ENCODE measurements around the gene PCGF3.
"Not testable (repeated sequence)": the region's sequence is repeated elsewhere in the genome, so short reads cannot be mapped to it uniquely, and the experiment has no call there.

The PCGF3 gene

DNA sequence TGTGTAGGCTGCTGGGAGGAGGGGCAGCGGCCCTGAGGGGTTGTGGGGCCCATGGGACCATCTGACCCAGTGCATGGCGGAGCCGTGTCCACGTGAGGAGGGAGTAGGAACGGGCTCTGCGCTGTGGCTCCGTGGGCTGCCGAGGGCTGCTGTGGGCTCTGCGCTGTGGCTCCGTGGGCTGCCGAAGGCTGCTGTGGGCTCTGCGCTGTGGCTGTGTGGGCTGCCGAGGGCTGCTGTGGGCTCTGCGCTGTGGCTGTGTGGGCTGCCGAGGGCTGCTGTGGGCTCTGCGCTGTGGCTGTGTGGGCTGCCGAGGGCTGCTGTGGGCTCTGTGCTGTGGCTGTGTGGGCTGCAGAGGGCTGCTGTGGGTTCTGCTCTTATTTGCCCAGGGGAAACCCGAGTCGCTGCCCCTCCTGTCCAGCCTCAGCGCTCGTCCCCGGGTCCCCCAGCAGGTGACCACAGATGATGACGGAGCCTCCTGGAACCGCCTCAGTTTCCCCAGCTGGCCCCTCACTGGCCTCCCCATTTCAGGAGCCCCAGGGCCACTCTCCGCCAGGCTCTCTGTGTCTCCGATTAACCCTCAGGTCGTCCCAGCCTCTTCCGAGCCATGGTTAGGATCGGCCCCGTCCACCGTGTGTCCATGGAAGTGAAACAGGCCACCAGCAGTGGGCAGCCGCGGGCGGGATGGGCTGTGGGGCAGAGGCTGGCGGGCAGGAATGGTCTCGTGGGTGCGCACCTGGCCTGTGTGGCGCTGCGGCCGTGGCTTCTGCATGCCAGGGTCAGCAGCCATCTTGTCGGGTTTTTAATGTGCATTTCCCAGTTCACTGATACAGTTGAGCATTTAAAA is 20.0 kb downstream of the PCGF3 start:
- no peak for DNase-seq (ENCODE audit: low read depth)

DNA sequence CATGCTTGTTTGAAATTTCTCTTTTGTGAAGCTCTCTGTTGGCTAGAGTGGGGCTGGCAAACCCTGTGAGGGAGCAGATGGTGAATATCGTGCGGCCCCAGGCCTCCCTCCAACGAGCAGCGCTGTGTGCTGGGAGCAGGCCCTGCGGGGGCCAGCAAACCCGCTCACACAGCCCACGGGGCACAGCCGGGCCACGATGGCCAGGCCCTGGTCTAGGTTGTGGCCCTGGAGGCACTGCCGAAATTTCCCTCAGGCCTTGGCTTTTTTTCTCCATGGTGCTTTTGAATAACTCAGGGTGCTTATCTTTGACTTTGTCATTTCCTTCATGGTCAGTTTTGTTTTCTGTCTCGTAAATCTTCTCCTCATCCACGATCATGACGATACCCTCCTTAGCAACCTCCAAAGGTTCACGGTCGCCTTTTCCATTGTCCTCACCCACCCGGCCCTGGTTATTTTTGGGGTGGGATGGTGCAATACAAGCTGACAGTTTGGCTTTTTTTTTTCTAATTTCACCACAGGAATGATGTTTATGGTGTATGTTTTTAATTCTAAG is 20.7 kb downstream of the PCGF3 start:
- no peak for DNase-seq (ENCODE audit: low read depth)

DNA sequence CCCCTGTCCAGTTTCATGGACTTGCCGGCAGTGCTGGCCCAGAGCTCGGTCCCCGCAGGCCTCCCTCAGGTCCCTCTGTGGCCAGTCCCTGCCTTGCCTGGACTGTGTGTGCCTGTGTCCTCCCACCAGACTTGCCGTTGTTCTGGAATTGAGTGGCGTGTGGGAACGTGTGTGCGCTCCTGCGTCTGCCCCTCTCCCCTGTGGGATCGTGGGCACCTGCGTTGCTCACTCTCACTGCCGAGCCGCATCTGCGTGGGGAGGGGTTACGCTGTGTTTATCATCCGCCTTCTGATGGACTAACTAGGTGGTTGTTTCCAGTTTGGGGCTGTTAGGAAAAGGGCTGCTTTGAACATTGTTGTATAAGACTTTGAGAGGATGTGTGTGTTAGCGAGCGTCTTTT is 21.2 kb downstream of the PCGF3 start:
- DNase-seq (ENCODE audit: low read depth): no peak

- DNase-seq (ENCODE audit: low read depth): no peak
Observed at GRCh38 chr4:727576-727975, 21.9 kb downstream of the PCGF3 start.

- no peak for DNase-seq (ENCODE audit: low read depth)
Observed at GRCh38 chr4:729336-730315, 24.0 kb downstream of the PCGF3 start.

GRCh38 chr4:730511-730910 is 24.9 kb downstream of the PCGF3 start:
- no peak for DNase-seq (ENCODE audit: low read depth)

DNA sequence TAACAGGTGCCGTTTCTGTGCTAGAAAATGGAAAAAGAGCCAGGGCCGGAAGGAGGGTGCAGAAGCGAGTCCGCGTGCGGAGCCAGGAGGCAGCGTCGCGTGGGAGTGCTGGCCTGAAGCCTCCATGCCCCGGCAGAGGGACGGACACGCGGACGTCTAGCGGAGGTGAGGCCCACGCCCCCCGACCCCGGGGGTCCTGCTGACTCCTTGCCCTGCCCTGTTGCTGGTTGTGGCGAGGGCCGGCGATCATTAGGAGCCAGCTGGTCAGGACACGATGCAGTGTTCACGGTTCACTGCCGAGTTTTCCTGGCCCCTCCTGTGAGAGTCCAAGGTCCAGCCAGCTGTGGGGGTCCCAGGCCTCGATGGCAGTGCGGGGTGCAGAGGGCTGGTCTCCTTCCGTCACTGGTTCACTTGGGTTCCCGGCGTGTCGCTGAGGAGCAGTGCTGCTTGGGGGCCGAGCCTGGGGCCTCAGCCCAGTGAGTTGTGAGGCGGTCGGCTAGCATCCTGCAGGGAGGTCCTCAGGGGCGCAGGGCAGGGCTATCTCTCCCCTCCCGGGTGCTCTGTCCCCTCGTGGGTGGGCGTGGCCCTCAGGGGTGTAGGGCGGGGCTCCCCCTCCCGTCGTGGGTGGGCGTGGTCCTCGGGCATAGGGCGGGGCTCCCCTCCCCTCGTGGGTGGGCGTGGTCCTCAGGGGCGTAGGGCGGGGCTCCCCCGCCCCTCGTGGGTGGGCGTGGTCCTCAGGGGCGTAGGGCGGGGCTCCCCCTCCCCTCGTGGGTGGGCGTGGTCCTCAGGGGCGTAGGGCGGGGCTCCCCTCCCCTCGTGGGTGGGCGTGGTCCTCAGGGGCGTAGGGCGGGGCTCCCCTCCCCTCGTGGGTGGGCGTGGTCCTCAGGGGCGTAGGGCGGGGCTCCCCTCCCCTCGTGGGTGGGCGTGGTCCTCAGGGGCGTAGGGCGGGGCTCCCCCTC is 25.6 kb downstream of the PCGF3 start:
- DNase-seq (ENCODE audit: low read depth): not testable (repeated sequence)

- not testable (repeated sequence) for DNase-seq (ENCODE audit: low read depth)
Observed at GRCh38 chr4:731954-732353, 26.3 kb downstream of the PCGF3 start.

DNA sequence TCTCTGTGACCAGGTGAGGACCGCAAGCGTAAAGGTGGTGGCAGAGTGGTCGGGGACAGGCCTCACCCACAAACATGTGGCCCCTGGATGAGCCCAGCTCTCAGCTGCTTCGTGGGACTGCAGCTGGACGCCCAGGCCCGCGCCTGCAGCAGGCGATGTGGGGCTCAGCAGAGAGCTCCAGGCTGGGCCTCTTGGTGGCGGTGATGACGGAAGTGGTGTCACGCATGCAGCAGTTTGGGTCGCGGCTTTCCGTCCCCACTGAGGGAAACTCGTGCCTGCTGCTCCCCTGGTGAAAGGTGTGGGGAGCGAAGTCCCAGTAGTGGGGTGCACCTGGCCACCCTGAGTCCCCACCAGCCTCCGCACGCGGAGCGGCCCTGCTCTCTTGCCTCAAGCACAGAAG is 26.9 kb downstream of the PCGF3 start:
- no peak for DNase-seq (ENCODE audit: low read depth)

- no peak for DNase-seq (ENCODE audit: low read depth)
Observed at GRCh38 chr4:732911-733630, 27.4 kb downstream of the PCGF3 start.

- no peak for DNase-seq (ENCODE audit: low read depth)
Observed at GRCh38 chr4:733631-733980, 28.0 kb downstream of the PCGF3 start.

GRCh38 chr4:734075-734474 is 28.4 kb downstream of the PCGF3 start:
- DNase-seq (ENCODE audit: low read depth): no peak

GRCh38 chr4:734951-735350 is 29.3 kb downstream of the PCGF3 start:
- DNase-seq (ENCODE audit: low read depth): no peak

DNA sequence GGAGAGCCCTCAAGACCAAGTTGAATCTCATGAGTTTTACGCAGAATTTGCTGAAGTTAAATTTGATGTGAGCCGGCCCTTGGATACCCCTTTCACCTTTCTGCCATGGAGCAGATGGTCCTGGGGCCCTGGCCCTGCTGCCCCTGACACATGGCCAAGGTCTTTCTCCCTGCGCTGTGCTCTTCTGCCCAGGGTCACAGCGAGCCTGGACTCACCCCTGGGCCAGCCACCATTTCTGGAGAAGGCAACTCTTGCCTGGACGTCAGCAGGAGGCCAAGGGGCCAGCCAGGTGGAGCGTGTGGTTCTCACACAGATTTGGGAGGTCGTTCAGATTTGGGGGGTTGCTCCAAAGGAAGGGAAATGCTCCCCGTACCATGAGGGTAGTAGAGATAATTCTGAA is 30.0 kb downstream of the PCGF3 start:
- DNase-seq (ENCODE audit: low read depth): no peak

DNA sequence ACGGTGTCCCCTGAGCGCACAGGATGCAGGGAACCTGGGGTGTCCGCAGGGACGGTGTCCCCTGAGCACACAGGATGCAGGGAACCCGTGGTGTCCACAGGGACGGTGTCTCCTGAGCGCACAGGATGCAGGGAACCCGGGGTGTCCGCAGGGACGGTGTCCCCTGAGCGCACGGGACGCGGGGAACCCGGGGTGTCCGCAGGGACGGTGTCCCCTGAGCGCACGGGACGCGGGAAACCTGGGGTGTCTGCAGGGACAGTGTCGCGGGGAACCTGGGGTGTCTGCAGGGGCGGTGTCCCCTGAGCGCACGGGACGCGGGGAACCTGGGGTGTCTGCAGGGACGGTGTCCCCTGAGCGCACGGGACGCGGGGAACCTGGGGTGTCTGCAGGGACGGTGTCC is 30.9 kb downstream of the PCGF3 start:
- DNase-seq (ENCODE audit: low read depth): not testable (repeated sequence)

DNA sequence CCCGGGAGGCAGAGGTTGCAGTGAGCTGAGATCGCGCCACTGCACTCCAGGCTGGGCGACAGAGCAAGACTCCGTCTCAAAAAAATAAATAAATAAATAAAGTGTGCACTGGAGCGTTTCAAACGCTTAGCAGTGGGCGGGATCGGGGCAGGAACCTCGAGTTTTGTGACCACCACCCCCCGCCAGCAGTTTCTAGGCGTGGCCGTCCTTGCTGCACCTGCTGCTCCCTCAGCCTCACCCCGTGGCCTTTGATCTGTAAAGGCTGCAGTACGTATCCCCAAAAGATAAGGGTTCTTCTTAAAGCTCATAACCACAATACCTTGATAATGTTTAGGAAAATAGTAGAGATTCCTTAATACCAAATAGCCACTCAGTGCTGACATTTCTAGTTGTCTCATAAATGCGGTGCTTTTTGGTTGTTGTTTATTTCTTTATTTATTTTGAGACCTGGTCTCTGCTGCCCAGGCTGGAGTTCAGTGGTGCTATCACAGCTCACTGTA is 33.2 kb downstream of the PCGF3 start:
- DNase-seq (ENCODE audit: low read depth): no peak

DNA sequence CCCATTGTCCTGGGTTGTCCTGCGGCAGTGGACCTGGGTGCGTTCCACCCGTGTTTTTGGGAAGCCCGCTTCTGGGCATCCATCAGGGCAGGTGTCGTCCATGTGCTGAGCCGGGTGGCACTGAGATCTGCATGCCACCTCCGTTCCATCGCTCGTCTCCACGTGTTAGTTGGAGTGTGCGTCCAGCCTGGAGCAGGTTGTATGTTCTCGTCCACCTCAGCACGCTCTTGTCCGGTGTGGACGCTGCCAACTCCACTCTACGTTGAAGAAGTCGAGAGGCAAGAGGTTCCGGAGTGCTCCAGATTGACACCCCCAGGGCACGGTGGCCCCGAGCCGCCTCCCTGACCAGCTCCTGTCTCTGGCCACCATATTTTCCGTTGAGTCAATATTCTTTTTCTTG is 33.9 kb downstream of the PCGF3 start:
- no peak for DNase-seq (ENCODE audit: low read depth)

DNA sequence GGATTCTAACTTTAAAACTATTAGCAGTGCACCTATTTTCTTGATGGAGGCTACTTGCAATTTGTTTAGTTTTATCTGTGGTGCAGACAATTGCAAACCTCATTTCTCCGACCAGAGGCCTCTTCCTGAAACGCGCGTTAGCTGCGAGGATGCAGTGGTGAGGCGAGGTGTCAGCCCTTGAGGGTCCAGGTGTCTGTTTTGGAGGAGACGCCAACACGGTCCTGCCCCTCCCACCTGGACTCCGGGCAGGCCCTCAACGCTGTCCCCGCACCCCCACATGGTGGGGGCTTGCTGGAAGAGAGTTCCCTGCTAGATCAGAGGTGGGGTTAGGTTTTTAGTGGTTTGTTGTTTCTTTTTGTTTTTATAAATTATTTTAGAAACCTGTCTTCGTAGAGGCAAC is 34.4 kb downstream of the PCGF3 start:
- DNase-seq (ENCODE audit: low read depth): no peak

- no peak for DNase-seq (ENCODE audit: low read depth)
Observed at GRCh38 chr4:740656-741282, 35.1 kb downstream of the PCGF3 start.

DNA sequence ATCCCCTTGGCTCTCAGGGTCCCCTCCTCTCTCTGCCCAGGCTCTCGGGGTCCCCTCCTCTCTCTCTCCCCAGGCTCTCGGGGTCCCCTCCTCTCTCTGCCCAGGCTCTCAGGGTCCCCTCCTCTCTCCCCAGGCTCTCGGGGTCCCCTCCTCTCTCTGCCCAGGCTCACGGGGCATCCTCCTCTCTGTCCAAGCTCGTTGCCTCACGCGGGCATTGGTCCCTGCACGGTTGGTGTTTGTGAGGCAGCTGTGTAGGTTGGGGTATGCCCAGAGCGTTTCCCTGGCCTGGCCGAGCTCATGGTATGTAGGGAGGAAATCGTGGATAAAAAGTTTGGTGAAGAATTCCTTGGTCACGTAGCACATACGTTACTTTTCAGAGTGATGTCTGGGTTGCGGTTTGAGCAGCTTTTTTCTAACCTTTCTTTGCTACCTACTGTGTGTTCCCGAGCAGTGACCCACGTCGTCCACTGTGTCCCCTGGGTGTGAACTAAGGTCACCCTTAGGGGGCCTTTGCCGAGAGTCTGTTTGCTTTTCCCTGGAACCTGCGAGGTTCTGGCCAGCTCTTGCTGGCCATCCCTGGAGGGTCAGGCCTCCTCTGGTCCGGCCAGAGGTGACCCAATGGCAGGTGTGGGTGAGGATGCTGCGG is 36.6 kb downstream of the PCGF3 start:
- DNase-seq (ENCODE audit: low read depth): no peak

All from stimulated activated CD8-positive, alpha-beta memory T cell treated with anti-CD3 and anti-CD28 coated beads, Interleukin-7, amount 100 ng/mL, for 24 hours (primary cell).